ENCODE results near the gene THSD8.
A peak's percentile ranks its signal among the peaks of the same experiment; 100 is the strongest.

THSD8 gene

GRCh38 chr19:12769689-12770088 lies 32.2 kb upstream of the THSD8 start:
- Histone ChIP-seq H3K9me3 (ENCODE audit: control insufficient read depth, insufficient read depth, low read depth, low read length) (no peaks in the 10 kb centered on the region), H3K27ac (ENCODE audit: extremely low read depth, low read depth, low read length) (no peak overlapping the region), H3K36me3 (ENCODE audit: control insufficient read depth in 2 of 2, insufficient read depth in 1 of 2, low read length in 2 of 2) (peaks cover 0 to 29% of the 10 kb centered on the region in 2 experiments; a peak in 2 of 3 replicates), H3K4me1 (ENCODE audit: control insufficient read depth, insufficient read depth, low read length) (no peaks in the 10 kb centered on the region), H3K4me3 (ENCODE audit: low read depth, low read length) (no peak overlapping the region)
- no peak for TF ChIP-seq KLF9 (tag by site-specific recombination; IDR thresholded peaks at IDR 0.05; ENCODE audit: low read depth)
- no peak for TF ChIP-seq ZNF391 (tag by site-specific recombination; IDR thresholded peaks at IDR 0.05; ENCODE audit: borderline replicate concordance, low read depth)
- TF ChIP-seq SETDB1 (IDR thresholded peaks at IDR 0.05; ENCODE audit: insufficient read length, low read length), result no peak
- TF ChIP-seq ZNF133 (tag by site-specific recombination; IDR thresholded peaks at IDR 0.05), result no peak
- TF ChIP-seq GLIS2 (tag by site-specific recombination; IDR thresholded peaks at IDR 0.05), result no peak
- no peak for TF ChIP-seq HIC1 (tag by site-specific recombination; IDR thresholded peaks at IDR 0.05)
- TF ChIP-seq ZFHX2 (tag by site-specific recombination; conservative IDR thresholded peaks at IDR 0.05), result peak; percentile 35; the same call in 1 of the 2 replicates
- no peak for TF ChIP-seq TRIM28 (IDR thresholded peaks at IDR 0.05; ENCODE audit: borderline replicate concordance, low read length)
- no peak for TF ChIP-seq ZNF302 (tag by site-specific recombination; IDR thresholded peaks at IDR 0.05; ENCODE audit: low read depth)
- TF ChIP-seq ZBTB17 (tag by site-specific recombination; IDR thresholded peaks at IDR 0.05), result no peak
- TF ChIP-seq EGR2 (tag by site-specific recombination; IDR thresholded peaks at IDR 0.05; ENCODE audit: low read depth), result peak; percentile 27; the same call in 1 of the 2 replicates
- TF ChIP-seq ZNF350 (tag by site-specific recombination; IDR thresholded peaks at IDR 0.05), result no peak
- no peak for TF ChIP-seq ZNF362 (tag by site-specific recombination; IDR thresholded peaks at IDR 0.05)
- POLR2A ChIA-PET, result interaction anchor here (1.6 kb wide), 1 partner anchor 31 kb away, joined by 3 read pairs; no protein-coding TSS in a partner anchor
- CTCF ChIA-PET, result interaction anchor here (0.7 to 14.1 kb wide), 2 partner anchors 30 to 78 kb away, joined by 3 to 386 read pairs; partner anchors contain the start of genes JUNB, PRDX2, RNASEH2A and THSD8

- no peaks in the 10 kb centered on the region; the same call in 1 of the 2 replicates for H3K4me1 ChIP-seq (ENCODE audit: control insufficient read depth, insufficient read depth, low read length)
- H3K27ac ChIP-seq (ENCODE audit: extremely low read depth, low read depth, low read length), result no peak overlapping the region
- peaks cover 0 to 23% of the 10 kb centered on the region in 2 experiments; a peak in 2 of 3 replicates for H3K36me3 ChIP-seq (ENCODE audit: control insufficient read depth in 2 of 2, insufficient read depth in 1 of 2, low read length in 2 of 2)
- TF ChIP-seq ZNF335 (tag by site-specific recombination; conservative IDR thresholded peaks at IDR 0.05), result no peak
- TF ChIP-seq ZNF16 (tag by site-specific recombination; IDR thresholded peaks at IDR 0.05; ENCODE audit: low read depth), result no peak
- TF ChIP-seq ZNF610 (tag by site-specific recombination; IDR thresholded peaks at IDR 0.05; ENCODE audit: borderline replicate concordance), result no peak
- TF ChIP-seq SALL2 (tag by site-specific recombination; IDR thresholded peaks at IDR 0.05; ENCODE audit: borderline replicate concordance), result no peak
- TF ChIP-seq ZNF830 (tag by site-specific recombination; IDR thresholded peaks at IDR 0.05; ENCODE audit: low read depth), result no peak
- peak; percentile 55 for TF ChIP-seq ZNF341 (tag by site-specific recombination; IDR thresholded peaks at IDR 0.05; ENCODE audit: low read depth)
- TF ChIP-seq ZNF221 (tag by site-specific recombination; IDR thresholded peaks at IDR 0.05; ENCODE audit: borderline replicate concordance), result no peak
- H3K4me3 ChIP-seq (ENCODE audit: low read depth, low read length), result no peak overlapping the region
- ChIA-PET POLR2A (interaction anchor here (1.1 kb wide), 1 partner anchor 21 kb away, joined by 3 read pairs; the partner anchor contains the start of gene JUNB), CTCF (interaction anchor here (1.2 kb wide), 1 partner anchor 10 kb away, joined by 5 read pairs; no protein-coding TSS in a partner anchor)
- no peaks in the 10 kb centered on the region for H3K9me3 ChIP-seq (ENCODE audit: control insufficient read depth, insufficient read depth, low read depth, low read length)
Observed at GRCh38 chr19:12770922-12771321, 30.9 kb upstream of the THSD8 start.
